Measurements from ENCODE around the gene INKA1.
"Not testable (repeated sequence)": the region's sequence is repeated elsewhere in the genome, so short reads cannot be mapped to it uniquely, and the experiment has no call there.

The INKA1 gene

DNA sequence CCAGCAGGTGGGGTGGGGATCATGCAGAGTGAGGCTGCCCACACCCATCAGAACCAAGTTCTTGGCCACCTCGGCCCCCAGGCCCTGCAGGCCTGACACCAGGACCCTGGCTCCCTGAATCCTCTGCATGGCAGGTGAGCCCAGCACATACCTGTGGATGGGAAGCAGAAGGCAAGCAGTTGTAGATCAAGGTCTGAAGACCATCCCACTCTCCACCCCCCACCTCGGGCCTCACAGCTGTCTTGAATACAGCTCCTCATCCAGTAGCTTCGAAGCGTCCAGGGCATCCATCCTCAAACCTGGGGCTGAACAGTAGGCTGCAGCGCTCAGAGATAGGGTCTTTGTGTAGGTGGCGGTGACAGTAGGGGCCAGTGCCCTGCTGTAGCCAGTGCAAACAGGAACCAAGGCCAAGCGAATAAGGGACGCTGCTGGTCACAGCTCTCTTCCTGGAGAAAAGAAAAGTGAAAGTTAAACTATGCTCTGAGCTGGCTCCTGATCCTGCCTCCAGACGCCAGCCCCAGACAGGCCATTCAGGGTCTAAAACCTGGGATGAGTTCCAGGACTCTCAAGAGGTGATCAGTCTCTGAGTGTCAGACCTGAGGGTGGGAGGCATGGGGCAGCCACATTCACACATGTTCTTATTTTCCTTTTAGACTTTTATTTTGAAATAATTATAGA lies 10.6 kb downstream of the INKA1 start, which contains the start of gene UBA7:
TSS of gene UBA7 (minus strand) at position 457 of the 678 bp plus-strand sequence. CDS start at position 291, 166 bp downstream.
- DNase-seq = peak in 2 of 5 experiments; percentile 23 to 71

DNA sequence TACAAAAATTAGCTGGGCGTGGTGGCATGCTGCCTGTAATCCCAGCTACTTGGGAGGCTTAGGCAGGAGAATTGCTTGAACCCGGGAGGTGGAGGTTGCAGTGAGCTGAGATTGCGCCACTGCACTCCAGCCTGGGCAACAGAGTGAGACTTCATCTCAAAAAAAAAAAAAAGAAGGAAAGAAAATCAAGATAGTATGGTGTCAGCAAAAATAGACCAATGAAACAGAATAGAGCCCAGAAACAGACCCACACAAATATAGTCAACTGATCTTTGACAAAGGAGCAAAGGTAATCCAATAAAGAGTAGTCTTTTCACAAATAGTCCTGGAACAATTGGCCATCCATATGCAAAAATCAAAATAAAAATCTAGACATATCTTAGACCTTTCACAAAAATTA lies 20.1 kb downstream of the INKA1 start:
- not testable (repeated sequence) for DNase-seq

DNA sequence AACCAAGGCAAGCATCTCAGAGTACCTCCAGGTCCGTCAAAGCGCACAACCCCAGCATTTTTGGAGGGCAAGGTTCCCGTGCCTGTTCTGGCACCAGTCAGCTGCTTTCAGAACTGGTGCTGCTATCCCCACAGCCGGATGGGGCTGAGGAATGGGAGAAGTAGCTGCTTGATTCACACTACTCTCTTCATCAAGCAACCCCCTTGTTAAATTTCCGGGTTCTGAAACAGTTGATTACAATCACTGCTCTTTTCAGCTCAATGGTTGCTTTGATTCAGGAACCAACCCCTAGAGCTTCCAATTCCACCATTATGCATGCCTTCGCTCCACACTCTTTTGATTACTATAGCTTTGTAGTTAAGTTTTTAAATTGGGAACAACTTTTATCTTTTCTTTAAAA lies 23.0 kb downstream of the INKA1 start:
- no peak for DNase-seq

DNA sequence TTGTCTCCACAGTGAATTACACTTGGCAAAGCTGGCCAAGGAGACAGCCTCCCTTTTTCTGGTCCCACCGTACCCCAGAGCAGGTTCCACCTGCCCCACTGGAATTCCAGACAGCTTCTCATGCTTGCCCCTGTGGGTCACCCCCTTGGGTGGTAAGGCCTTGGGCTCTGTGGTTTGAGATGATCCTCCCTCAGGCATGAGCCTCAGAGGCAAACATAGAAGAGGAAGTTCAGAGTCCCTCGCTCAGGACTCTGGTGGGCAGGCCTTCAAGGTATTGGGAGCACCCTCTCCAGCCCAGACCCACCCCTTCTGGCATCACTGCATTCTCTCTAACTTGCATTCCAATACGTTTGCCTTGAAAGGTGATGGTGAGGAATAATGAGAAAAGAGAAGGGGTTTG lies 28.3 kb downstream of the INKA1 start:
- no peak for DNase-seq

DNA sequence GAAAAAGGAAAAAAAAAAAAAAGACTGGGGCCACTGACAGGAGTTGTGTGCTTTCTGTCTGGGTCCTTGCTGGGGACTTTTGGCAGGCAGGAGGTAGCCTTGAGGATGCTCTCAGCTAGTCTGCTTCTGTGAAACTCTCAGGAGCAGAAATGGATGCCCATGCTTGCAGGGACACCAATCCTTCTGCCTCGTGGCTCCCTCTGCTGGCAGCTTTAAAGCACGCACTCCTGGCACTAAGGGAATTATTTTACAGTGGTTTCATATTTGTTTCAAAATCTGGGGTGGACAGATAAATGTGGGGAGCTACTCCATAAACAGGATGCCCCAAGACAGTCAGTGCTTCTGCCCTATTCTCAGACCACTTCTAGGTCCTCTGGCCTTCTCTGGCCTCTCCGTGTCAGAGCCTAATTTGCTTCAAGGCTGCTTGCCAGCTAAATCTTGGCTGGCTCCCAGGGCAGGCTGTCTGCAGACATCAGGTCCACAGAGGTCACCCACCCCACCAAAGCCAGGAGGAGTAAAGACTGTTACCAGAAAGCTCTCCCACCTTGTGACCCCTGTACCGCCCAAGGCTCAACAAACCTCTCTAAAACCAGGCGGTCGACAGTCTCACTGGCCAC lies 36.2 kb downstream of the INKA1 start:
- DNase-seq = peak; percentile 53 to 79 (median 69)

DNA sequence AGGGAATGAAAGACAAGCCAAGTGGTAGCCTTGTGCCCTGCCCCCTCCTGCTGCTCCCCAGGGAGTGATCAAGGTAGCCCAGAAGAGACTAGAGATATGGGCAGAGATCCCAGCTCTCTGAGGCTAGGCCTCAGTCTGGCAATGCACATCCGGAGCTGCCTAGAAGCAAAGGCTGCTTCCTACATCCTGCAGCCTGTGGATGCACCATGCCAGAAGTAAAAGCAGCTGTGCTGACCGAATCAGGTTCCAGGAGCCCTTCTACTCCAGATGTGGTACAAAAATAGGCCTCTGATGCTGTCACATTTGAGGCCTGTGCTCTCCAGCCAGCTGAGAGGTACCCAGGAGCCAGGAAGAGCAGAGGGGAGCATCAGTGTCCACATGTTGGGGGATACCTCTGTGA lies 37.3 kb downstream of the INKA1 start:
- no peak for DNase-seq

DNA sequence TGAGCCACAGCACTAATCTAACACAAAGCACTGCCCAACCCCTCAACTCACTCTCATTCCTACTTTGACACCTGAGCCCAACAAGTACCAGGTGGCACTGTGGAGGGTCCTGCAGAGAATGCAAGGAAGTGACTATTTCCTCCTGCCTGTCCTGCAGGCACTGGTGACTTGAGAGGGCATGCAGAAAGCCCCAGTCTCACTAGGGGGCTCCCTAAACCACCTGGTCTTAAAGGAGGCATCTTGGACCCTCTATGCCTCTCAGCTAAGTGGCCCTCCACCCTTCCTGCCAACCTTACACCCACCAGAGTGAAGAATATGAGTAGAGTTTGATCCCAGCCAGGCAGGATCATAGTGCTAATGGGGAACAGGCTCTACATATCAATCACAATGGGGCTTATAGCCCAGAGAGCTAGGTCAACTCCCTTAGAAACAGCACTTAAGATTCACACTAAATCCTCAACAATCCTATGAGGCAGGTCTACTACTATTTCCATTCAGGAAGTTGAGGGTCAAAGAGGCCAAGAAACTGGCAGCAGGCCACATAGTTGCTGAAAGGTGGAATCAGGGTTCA lies 38.1 kb downstream of the INKA1 start:
- DNase-seq = peak in 1 of 5 experiments; percentile 10

DNA sequence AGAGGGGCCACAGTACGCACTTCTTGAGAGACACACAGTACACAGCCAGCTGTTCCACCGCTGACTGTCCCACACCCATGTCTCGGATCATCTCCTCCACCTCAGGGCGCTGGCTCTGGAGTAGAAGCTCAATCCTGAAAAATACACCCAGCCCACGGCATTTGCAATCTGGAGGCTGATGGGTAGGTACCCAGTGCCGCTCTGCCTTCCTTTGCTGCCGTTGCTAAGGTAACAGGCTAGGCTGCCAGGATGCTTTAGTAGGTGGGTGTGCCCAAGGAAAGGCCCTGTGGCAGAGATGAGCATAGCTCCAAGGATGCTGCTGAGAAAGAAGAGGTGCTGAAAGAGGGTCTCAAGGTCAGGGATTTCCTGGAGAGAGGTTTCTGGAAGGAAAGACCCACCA lies 38.7 kb downstream of the INKA1 start:
- DNase-seq = no peak

DNA sequence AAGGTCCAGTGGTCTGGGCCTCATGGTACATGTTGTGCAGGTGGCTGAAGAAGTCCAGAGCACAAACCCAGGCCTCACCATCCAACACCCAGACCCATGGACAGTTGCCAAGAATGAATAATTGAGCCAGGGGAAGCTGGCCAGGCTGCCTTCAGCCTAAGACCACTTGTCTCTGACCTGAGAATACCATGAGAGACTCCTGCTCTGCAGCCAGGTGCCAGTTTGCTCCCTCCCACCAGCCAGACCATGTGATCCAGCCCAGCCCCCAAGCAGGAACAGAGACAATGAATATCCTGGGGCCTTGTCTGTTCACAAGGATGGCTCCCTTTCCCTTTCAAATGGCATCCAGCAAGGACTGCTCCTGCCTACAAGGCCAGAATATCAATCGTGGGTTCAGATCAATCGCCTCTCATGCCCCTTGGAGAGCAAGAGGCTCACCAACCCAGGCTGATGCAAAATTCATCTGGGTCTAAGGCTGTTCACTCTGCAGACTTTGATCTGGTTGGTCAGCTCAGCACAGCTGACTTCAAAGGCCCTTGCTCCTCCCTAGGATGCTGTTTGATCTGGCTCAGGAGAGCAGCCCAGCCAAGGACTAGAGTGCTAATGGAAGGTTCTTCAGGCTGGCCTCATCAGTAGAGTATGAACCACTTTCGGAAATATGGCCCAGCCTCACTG lies 39.9 kb downstream of the INKA1 start:
- no peak for DNase-seq

DNA sequence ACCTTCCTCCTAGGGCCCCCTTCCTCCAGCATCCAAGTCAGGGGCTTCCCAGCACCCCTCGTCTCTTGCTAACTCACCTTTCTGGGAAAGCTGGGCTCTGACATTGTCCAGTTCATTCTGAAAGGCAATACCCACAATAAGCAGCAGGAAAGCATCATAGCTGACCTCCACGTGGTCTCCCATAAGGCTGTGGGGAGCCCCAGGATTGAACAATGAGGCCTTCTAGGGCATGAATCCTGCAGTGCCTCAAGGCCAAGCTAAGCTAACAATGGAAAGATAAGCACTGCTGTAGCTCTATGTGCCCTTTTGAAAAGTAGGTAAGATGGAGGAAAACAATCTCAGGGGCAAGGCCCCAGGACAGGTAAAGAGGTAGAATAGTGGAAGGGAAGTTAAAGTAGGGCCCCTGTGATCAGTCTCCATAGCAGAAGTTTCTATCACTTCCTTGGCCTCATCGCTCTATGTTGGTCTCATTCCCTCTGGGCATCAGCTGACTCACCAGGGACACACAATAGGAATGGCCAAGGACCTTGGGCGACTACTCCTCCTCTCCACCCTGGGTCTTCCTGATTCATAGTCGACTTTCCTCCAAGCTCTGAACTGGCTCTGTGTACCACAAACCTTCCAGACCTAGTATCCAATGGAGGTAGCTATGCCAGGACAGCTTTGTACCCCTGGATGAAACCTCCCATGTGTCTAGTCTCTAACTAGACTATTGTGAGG lies 41.6 kb downstream of the INKA1 start:
- DNase-seq = no peak

DNA sequence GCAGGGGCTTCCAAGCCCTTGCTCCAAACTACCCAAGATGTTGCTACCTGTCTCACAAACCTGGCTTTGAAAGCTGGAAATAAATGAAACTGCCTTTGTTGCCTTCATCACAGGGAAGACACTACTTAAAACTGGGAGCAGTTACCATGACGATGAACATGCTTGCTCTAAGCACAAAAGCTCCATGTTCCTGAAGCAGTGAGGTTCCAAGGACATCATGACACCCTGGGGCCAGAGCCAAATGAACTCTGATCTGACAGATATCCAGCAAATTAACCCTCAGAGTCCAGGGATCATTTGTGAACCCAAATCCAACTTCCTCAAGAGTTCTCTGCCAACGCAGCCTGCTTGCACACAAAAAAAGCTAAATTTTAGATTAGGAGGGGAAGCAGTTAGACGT lies 42.6 kb downstream of the INKA1 start:
- no peak for DNase-seq

All from T-helper 2 cell (primary cell).